Suprapubic skin (tissue), 3 donors: ENCODE data around the gene FSCN2.

Experiments used
- EP300 ChIP-seq: sonication (generic); formaldehyde crosslinking; IDR thresholded peaks from one replicate; pipeline ENCODE4 v1.6.1; 2017; ENCODE audit warnings: antibody characterized with exemption
- POLR2A ChIP-seq, 2 donors: fragments of 450-650 bp; IDR thresholded peaks; one replicate each; pipeline ENCODE4 v1.6.1; 2017; ENCODE audit warnings: antibody characterized with exemption in 2 of 2, mild to moderate bottlenecking in 2 of 2, moderate library complexity in 2 of 2
- TF ChIP-seq, protein P1 (sequence below), 2 donors: fragments of 200-600 bp in 1 of 2; fragments of 450-650 bp in 1 of 2; sonication (generic) in 1 of 2; IDR thresholded peaks; one replicate each; pipeline ENCODE4 v1.5.1; 2016 to 2019; ENCODE audit warnings: antibody characterized with exemption in 2 of 2, mild to moderate bottlenecking in 1 of 2, moderate library complexity in 1 of 2

DNA sequence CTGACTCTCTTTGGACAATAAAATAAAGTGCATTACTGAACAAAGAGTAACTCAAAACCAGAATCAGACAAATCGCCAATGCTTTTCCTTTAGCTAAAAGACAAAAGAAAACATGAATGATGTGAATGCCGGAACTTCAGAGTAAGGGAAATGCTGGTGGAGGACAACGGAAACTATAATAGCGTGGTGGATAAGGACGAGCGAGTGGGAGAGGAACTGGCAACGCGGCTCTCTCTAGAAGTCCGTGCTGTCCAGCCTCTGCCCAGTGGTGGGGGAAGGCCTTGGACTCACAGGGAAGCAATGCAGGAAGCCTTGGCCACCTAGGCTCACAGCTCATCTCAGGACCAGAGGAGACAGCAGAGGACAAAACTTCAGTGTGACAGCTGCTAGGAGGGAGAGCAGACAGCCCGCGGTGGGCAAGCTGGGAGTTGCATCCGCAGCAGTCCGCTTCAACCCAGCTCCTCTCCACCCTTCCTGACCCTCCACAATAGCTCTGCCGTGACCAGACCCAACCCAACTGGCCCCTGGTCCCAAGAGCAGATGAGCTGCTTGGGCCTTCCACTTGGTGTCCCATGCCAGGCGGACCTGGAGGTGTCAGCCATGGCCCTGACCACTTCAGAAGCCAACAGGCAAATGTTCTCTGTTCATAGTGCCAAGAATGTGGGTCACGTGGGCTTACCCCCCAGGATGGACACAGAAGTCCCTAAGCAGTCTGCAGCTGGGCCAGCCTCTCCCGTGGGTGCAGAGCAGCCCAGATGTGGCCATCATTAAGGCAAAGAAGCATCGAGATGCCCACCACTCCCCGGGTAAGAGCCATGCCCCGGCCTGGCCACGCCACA is 29.3 kb downstream of the FSCN2 start:
- TF ChIP-seq POLR2A (IDR thresholded peaks at IDR 0.05): no peak
- TF ChIP-seq EP300: no peak
- TF ChIP-seq, protein P1, sequence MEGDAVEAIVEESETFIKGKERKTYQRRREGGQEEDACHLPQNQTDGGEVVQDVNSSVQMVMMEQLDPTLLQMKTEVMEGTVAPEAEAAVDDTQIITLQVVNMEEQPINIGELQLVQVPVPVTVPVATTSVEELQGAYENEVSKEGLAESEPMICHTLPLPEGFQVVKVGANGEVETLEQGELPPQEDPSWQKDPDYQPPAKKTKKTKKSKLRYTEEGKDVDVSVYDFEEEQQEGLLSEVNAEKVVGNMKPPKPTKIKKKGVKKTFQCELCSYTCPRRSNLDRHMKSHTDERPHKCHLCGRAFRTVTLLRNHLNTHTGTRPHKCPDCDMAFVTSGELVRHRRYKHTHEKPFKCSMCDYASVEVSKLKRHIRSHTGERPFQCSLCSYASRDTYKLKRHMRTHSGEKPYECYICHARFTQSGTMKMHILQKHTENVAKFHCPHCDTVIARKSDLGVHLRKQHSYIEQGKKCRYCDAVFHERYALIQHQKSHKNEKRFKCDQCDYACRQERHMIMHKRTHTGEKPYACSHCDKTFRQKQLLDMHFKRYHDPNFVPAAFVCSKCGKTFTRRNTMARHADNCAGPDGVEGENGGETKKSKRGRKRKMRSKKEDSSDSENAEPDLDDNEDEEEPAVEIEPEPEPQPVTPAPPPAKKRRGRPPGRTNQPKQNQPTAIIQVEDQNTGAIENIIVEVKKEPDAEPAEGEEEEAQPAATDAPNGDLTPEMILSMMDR (IDR thresholded peaks at IDR 0.05): no peak
